Left lung (tissue), 10 donors: ENCODE results near the gene BMERB1. TPM values are rescaled to one million over a fixed set of nuclear protein-coding genes. Genes with fewer than 3 reads are reported as not detected.

Experiments used
- ATAC-seq: fragments of 200-7000 bp; cut with Tn5 transposase; one replicate; pipeline ENCODE4 v1.9.1; 2020; ENCODE audit warnings: moderate library complexity
- DNase-seq, 4 donors: peaks; one replicate each; pipeline ENCODE4 v3.0.0-alpha.2; 2013 to 2020
- H3K27ac ChIP-seq, 2 donors: fragments of 200-600 bp; sonication (generic) in 1 of 2; one replicate each; pipeline versions ENCODE4 v1.5.0 to v1.8.0; 2020 to 2021
- H3K27me3 ChIP-seq, 2 donors: fragments of 200-600 bp; sonication (generic) in 1 of 2; one replicate each; pipeline versions ENCODE4 v1.5.0 to v1.8.0; 2020 to 2021
- H3K36me3 ChIP-seq, 2 donors: fragments of 200-600 bp; sonication (generic) in 1 of 2; one replicate each; pipeline versions ENCODE4 v1.5.0 to v1.8.0; 2020 to 2021
- H3K4me1 ChIP-seq, 2 donors: fragments of 200-600 bp; one replicate each; pipeline ENCODE4 v1.8.0; 2021
- H3K4me3 ChIP-seq, 2 donors: fragments of 200-600 bp; sonication (generic) in 1 of 2; one replicate each; pipeline versions ENCODE4 v1.5.0 to v1.8.0; 2020 to 2021; ENCODE audit warnings: mild to moderate bottlenecking in 1 of 2
- H3K9me3 ChIP-seq, 2 donors: fragments of 200-600 bp; sonication (generic) in 1 of 2; one replicate each; pipeline versions ENCODE4 v1.5.0 to v1.8.0; 2020 to 2021
- intact Hi-C, 2 donors: fragments of 100-400 bp; cut with DNase I; formaldehyde crosslinking; loops; one replicate each; pipeline versions ENCODE4 v1.11.2 to v1.14.2; 2022
- polyA plus RNA-seq, 6 donors: library from polyadenylated mRNA; unstranded; fragments of 120-200 nt; gene quantifications; one replicate each; pipeline ENCODE4 v1.2.1, GENCODE V29; 2013; ENCODE audit not compliant: insufficient read length in 6 of 6
- total RNA-seq, 2 donors: library from RNA; stranded (reverse); fragmentation: NEBNext Ultra II Directional; extraction: Animal tissue kit (Norgen Biotek cat#: 25700); gene quantifications; one replicate each; pipeline ENCODE4 v1.2.1, GENCODE V29; 2021
- TF ChIP-seq, protein P1 (sequence below), 2 donors: fragments of 200-600 bp; sonication (generic) in 1 of 2; IDR thresholded peaks; one replicate each; pipeline versions ENCODE4 v1.5.0 to v1.8.0; 2021; ENCODE audit warnings: antibody characterized with exemption in 2 of 2
- donor health status: DM: no; HTN: yes; CAD: no.
- donor health status: DM: no; HTN: no; CAD: no.

The BMERB1 gene
- total and polyA plus RNA-seq, 8 donors = 12.0 to 45.8 (median 38.4) TPM

DNA sequence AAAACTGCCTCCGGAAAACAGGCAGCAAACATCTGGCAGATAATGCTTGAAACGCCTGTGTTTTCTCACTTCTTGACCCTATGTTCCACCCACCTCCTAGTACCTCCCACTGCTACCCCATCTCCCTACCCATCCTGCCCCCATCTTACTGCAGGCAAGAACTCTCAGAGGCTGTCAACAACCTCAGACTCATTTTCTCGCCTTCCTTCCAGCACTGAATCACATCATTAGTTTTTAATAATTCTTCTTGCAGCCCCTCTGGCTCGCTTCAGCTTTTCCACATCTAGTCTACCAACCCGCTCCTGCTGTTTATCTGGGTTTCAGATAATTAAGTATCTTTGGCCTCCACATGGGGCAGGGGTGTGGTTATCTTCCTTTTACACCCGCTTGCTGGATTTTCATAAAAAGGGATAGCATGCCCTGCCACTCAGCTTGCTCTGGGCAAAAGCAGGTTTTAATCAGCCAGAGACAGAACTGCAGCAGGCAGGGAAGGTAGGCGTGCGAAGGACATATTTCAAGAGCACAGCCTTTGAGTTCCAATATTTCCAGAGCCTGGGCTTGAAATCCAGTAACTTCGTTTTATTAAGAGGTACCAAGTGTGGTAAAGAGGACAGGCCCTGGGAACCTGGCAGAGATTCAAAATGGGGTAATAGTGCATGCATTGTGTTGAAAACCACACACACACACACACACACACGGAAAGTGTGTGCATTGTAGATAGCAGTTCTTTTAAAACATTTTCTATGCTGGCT lies 87.5 kb downstream of the BMERB1 start:
- DNase-seq = no peak
- peak overlapping the region in 1 of 2 donors; percentile 51 for H3K27ac ChIP-seq
- H3K4me3 ChIP-seq = no peak overlapping the region
- H3K9me3 ChIP-seq = no peaks in the 10 kb centered on the region
- intact Hi-C loops = no loop called here
- TF ChIP-seq, protein P1, sequence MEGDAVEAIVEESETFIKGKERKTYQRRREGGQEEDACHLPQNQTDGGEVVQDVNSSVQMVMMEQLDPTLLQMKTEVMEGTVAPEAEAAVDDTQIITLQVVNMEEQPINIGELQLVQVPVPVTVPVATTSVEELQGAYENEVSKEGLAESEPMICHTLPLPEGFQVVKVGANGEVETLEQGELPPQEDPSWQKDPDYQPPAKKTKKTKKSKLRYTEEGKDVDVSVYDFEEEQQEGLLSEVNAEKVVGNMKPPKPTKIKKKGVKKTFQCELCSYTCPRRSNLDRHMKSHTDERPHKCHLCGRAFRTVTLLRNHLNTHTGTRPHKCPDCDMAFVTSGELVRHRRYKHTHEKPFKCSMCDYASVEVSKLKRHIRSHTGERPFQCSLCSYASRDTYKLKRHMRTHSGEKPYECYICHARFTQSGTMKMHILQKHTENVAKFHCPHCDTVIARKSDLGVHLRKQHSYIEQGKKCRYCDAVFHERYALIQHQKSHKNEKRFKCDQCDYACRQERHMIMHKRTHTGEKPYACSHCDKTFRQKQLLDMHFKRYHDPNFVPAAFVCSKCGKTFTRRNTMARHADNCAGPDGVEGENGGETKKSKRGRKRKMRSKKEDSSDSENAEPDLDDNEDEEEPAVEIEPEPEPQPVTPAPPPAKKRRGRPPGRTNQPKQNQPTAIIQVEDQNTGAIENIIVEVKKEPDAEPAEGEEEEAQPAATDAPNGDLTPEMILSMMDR (IDR thresholded peaks at IDR 0.05) = no peak
- no peaks in the 10 kb centered on the region for H3K36me3 ChIP-seq
- ATAC-seq = peak; percentile 14
- peaks cover 0 to 51% of the 10 kb centered on the region in 2 donors for H3K4me1 ChIP-seq
- no peaks in the 10 kb centered on the region for H3K27me3 ChIP-seq

DNA sequence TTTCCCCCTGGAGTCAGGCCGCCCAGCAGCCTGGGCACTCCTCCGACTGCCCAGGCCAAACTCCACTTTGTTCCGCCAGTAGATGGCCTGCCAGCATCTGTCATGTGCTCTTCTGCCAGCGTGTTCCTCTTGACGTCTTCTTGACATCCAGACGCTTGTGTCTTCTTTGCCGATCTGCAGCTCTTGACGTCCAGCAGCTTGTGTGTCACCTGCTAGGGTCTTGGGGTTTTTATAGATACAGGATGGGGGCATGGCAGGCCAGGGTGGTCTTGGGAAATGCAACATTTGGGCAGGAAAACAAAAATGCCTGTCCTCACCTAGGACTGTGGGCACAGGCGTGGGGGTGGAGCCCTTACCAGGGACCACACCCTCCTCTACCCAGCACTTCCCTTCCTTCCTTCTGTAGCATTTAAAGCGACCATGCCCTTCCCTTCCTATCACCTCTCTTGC lies 88.7 kb downstream of the BMERB1 start:
- ATAC-seq = peak; percentile 67
- no peak overlapping the region for H3K27ac ChIP-seq

DNA sequence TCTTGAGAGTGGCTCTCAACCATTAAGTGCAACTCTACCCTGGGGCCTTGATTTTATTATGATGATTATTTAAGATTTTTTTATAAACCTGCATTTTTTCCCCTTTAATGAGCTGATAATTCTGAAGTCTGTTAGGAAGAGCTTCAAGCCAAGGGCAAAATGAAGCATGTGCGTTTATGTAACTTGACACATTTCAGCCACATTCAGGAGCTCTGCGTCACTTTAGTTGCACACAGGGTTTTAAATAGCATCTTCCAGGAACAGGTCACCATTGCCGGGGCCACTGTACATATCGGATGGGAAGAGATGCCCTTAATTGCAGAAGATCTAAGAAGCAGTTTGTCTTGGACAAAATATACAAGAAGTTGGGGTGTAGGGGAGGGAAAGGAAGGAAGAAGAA lies 89.6 kb downstream of the BMERB1 start:
- Histone ChIP-seq H3K4me3 (no peak overlapping the region), H3K27ac (no peak overlapping the region), H3K36me3 (no peaks in the 10 kb centered on the region), H3K9me3 (no peaks in the 10 kb centered on the region), H3K27me3 (no peaks in the 10 kb centered on the region), H3K4me1 (peaks cover 0 to 51% of the 10 kb centered on the region in 2 donors)
- TF ChIP-seq, protein P1 (IDR thresholded peaks at IDR 0.05) = no peak
- no peak for ATAC-seq
- no peak for DNase-seq
- intact Hi-C loops = no loop called here

More for the DNA sequence above, 88.7 kb downstream of the BMERB1 start:
- H3K36me3 ChIP-seq = no peaks in the 10 kb centered on the region
- intact Hi-C loops = no loop called here
- TF ChIP-seq, protein P1 (IDR thresholded peaks at IDR 0.05) = no peak
- H3K4me1 ChIP-seq = peaks cover 0 to 51% of the 10 kb centered on the region in 2 donors
- H3K4me3 ChIP-seq = peak overlapping the region in 1 of 2 donors; percentile 1
- no peaks in the 10 kb centered on the region for H3K9me3 ChIP-seq
- peak in 1 of 4 donors; percentile 57 for DNase-seq
- H3K27me3 ChIP-seq = no peaks in the 10 kb centered on the region

DNA sequence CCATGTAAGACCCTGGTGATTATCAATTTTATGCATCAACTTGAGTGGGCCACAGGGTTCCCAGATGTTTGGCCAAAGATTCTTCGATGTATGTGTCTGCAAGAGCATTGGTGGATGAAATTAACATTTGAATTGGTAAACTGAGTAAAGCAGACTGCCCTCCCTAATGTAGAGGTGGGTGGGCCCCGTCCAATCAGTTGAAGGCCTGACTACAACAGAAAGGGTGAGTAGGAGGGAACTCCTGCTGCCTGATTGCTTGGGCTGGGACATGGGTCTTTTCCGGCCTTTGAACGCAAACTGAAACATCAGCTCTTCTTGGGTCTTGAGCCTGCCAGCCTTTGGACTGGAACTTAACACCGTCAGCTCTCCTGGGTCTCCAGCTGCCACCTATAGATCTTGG lies 90.6 kb downstream of the BMERB1 start:
- no peak for DNase-seq
- Histone ChIP-seq H3K27ac (no peak overlapping the region), H3K27me3 (no peaks in the 10 kb centered on the region), H3K4me3 (no peak overlapping the region), H3K4me1 (peaks cover 0 to 41% of the 10 kb centered on the region in 2 donors), H3K36me3 (no peaks in the 10 kb centered on the region), H3K9me3 (no peaks in the 10 kb centered on the region)
- intact Hi-C loops = no loop called here
- TF ChIP-seq, protein P1 (IDR thresholded peaks at IDR 0.05) = no peak
- ATAC-seq = no peak

DNA sequence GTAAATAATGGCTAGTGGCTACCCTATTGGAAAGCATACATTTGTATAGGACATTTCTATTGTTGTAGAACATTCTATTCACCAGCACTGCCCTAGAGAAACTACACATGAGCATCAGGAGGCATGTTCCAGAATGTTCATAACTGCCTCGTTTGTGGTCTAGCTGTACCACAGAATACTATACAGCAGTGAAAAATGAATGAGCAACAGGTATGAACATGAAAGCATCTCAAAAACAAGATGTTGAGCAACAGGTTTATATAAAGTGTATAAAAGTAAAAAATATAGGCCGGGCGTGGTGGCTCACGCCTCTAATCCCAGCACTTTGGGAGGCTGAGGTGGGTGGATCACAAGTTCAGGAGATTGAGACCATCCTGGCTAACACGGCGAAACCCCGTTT lies 91.7 kb downstream of the BMERB1 start:
- ATAC-seq (no peak), DNase-seq (no peak)
- Histone ChIP-seq H3K9me3 (no peaks in the 10 kb centered on the region), H3K4me3 (no peak overlapping the region), H3K4me1 (peaks cover 0 to 30% of the 10 kb centered on the region in 2 donors), H3K27me3 (no peaks in the 10 kb centered on the region), H3K36me3 (no peaks in the 10 kb centered on the region), H3K27ac (no peak overlapping the region)
- intact Hi-C loops = no loop called here
- TF ChIP-seq, protein P1 (IDR thresholded peaks at IDR 0.05) = no peak
